IMR-90 (cell line): ENCODE measurements around the gene CNTN5.

Source experiments
- CEBPB ChIP-seq: IDR thresholded peaks from 2 replicates; pipeline ENCODE4 v1.6.1; 2012; ENCODE audit warnings: low read depth, low read length, improper control_type of control experiment
- CTCF ChIP-seq: conservative IDR thresholded peaks from 2 replicates; pipeline ENCODE4 v1.5.1; 2012; ENCODE audit warnings: mild to moderate bottlenecking, low read depth, low read length, improper control_type of control experiment
- ELK1 ChIP-seq: fragments of 150-350 bp; IDR thresholded peaks from 2 replicates; pipeline ENCODE4 v1.6.1; 2016; ENCODE audit warnings: low read depth, mild to moderate bottlenecking, low read length, moderate library complexity, borderline replicate concordance
- FOS ChIP-seq: fragments of 150-350 bp; IDR thresholded peaks from 2 replicates; pipeline ENCODE4 v1.6.1; 2016; ENCODE audit warnings: low read depth, low read length
- MAFK ChIP-seq: IDR thresholded peaks from 2 replicates; pipeline ENCODE4 v1.6.1; 2012; ENCODE audit warnings: low read depth, low read length, improper control_type of control experiment
- MXI1 ChIP-seq: IDR thresholded peaks from 2 replicates; pipeline ENCODE4 v1.6.1; 2012; ENCODE audit warnings: low read depth, mild to moderate bottlenecking, low read length, moderate library complexity, borderline replicate concordance
- NFE2L2 ChIP-seq: fragments of 150-350 bp; IDR thresholded peaks from 2 replicates; pipeline ENCODE4 v1.6.1; 2016; ENCODE audit warnings: low read depth, mild to moderate bottlenecking, low read length
- POLR2A ChIP-seq: IDR thresholded peaks from 2 replicates; pipeline ENCODE4 v1.6.1; 2012; ENCODE audit warnings: mild to moderate bottlenecking, low read depth, low read length
- RAD21 ChIP-seq: IDR thresholded peaks from 2 replicates; pipeline ENCODE4 v1.6.1; 2012; ENCODE audit warnings: low read length, improper control_type of control experiment
- RCOR1 ChIP-seq: IDR thresholded peaks from 2 replicates; pipeline ENCODE4 v1.6.1; 2012; ENCODE audit warnings: mild to moderate bottlenecking, low read length, improper control_type of control experiment; ENCODE audit not compliant: insufficient replicate concordance
- RFX5 ChIP-seq: IDR thresholded peaks from 2 replicates; pipeline ENCODE4 v1.8.0; 2012; ENCODE audit warnings: low read depth, mild to moderate bottlenecking, low read length, moderate library complexity
- SMC3 ChIP-seq: fragments of 150-350 bp; IDR thresholded peaks from 2 replicates; pipeline ENCODE4 v1.6.1; 2016; ENCODE audit warnings: low read depth, mild to moderate bottlenecking, antibody characterized with exemption, low read length, moderate library complexity
- USF2 ChIP-seq: fragments of 150-350 bp; IDR thresholded peaks from 2 replicates; pipeline ENCODE4 v1.6.1; 2017; ENCODE audit warnings: mild to moderate bottlenecking, antibody characterized with exemption, low read length, low read depth

GRCh38 chr11:99645934-99646333, 625.2 kb downstream of the CNTN5 start:
- no peak for TF ChIP-seq RAD21
- TF ChIP-seq CTCF, result no peak
- TF ChIP-seq POLR2A, result no peak
- no peak for TF ChIP-seq MXI1
- TF ChIP-seq SMC3, result no peak
- TF ChIP-seq CEBPB, result no peak
- TF ChIP-seq RFX5, result no peak
- TF ChIP-seq USF2, result no peak
- TF ChIP-seq ELK1, result no peak
- TF ChIP-seq FOS, result no peak
- TF ChIP-seq RCOR1, result no peak
- no peak for TF ChIP-seq NFE2L2
- no peak for TF ChIP-seq MAFK
